Neuronal stem cell (in vitro differentiated cells): Measurements from ENCODE around the gene RGN.
A peak's percentile ranks its signal among the peaks of the same experiment; 100 is the strongest.

ENCODE experiments used
- DNase-seq: peaks from one replicate; pipeline ENCODE4 v3.0.0-alpha.2; 2013; ENCODE audit warnings: low spot score
- H2AFZ ChIP-seq: one replicate; pipeline ENCODE4 v1.6.1; 2013; ENCODE audit warnings: mild to moderate bottlenecking, low read length, inconsistent platforms
- H2AK5ac ChIP-seq: 2 replicates; pipeline ENCODE4 v1.6.1; 2013; ENCODE audit warnings: low read depth, mild to moderate bottlenecking, inconsistent platforms, low read length, moderate library complexity, mixed read lengths
- H2BK120ac ChIP-seq: 2 replicates; pipeline ENCODE4 v1.6.1; 2013; ENCODE audit warnings: low read depth, mild to moderate bottlenecking, inconsistent platforms, low read length, moderate library complexity, mixed read lengths
- H2BK12ac ChIP-seq: one replicate; pipeline ENCODE4 v1.6.1; 2013; ENCODE audit warnings: low read length, inconsistent platforms
- H2BK15ac ChIP-seq: 2 replicates; pipeline ENCODE4 v1.6.1; 2013; ENCODE audit warnings: mild to moderate bottlenecking, low read length, inconsistent platforms, mixed read lengths
- H2BK5ac ChIP-seq: one replicate; pipeline ENCODE4 v1.6.1; 2013; ENCODE audit warnings: inconsistent platforms, mild to moderate bottlenecking, low read length, moderate library complexity
- H3K14ac ChIP-seq: one replicate; pipeline ENCODE4 v1.6.1; 2013; ENCODE audit warnings: low read length, inconsistent platforms
- H3K18ac ChIP-seq: 2 replicates; pipeline ENCODE4 v1.6.1; 2013; ENCODE audit warnings: low read length, inconsistent platforms
- H3K23ac ChIP-seq: 2 replicates; pipeline ENCODE4 v1.6.1; 2013; ENCODE audit warnings: low read depth, mild to moderate bottlenecking, mixed read lengths, low read length, inconsistent platforms; ENCODE audit not compliant: poor library complexity
- H3K27ac ChIP-seq: replicated peaks from 3 replicates; pipeline ENCODE4 v1.5.1; 2013; ENCODE audit warnings: low read length, inconsistent platforms
- H3K27me3 ChIP-seq, 3 experiments: 2 replicates each; pipeline ENCODE4 v1.6.1; 2013; ENCODE audit warnings: low read length in 3 of 3, mild to moderate bottlenecking in 2 of 3, inconsistent platforms in 1 of 3, low read depth in 1 of 3, mixed read lengths in 1 of 3, moderate library complexity in 1 of 3; ENCODE audit not compliant: control insufficient read depth in 3 of 3, insufficient read depth in 3 of 3
- H3K36me3 ChIP-seq, 2 donors: replicated peaks in 1 of 2; 2 replicates each; pipeline ENCODE4 v1.6.1; 2013; ENCODE audit warnings: low read length in 2 of 2; ENCODE audit not compliant: control insufficient read depth in 2 of 2, insufficient read depth in 2 of 2
- H3K4ac ChIP-seq: 2 replicates; pipeline ENCODE4 v1.6.1; 2013; ENCODE audit warnings: inconsistent platforms, mild to moderate bottlenecking, low read length, moderate library complexity
- H3K4me1 ChIP-seq, 2 donors: 1 replicate in 1 of 2; 2 replicates in 1 of 2; pipeline ENCODE4 v1.6.1; 2013; ENCODE audit warnings: low read length in 2 of 2, low read depth in 1 of 2; ENCODE audit not compliant: control insufficient read depth in 2 of 2, insufficient read depth in 1 of 2
- H3K4me2 ChIP-seq: one replicate; pipeline ENCODE4 v1.6.1; 2013; ENCODE audit warnings: mild to moderate bottlenecking, low read length, inconsistent platforms; ENCODE audit not compliant: insufficient read depth, poor library complexity, severe bottlenecking
- H3K4me3 ChIP-seq, 2 donors: 2 replicates each; pipeline ENCODE4 v1.5.1; 2013; ENCODE audit warnings: low read length in 2 of 2, mild to moderate bottlenecking in 2 of 2, inconsistent platforms in 1 of 2, moderate library complexity in 1 of 2
- H3K79me1 ChIP-seq: one replicate; pipeline ENCODE4 v1.6.1; 2013; ENCODE audit warnings: low read depth, mild to moderate bottlenecking, inconsistent platforms, low read length, moderate library complexity
- H3K9ac ChIP-seq: one replicate; pipeline ENCODE4 v1.6.1; 2013; ENCODE audit warnings: mild to moderate bottlenecking, low read depth, low read length, inconsistent platforms; ENCODE audit not compliant: poor library complexity
- H3K9me3 ChIP-seq, 2 donors: replicated peaks in 1 of 2; 2 replicates each; pipeline versions ENCODE3 to v1.6.1; 2013; ENCODE audit warnings: low read length in 2 of 2, mild to moderate bottlenecking in 2 of 2, inconsistent platforms in 1 of 2, low read depth in 1 of 2, mixed read lengths in 1 of 2, moderate library complexity in 1 of 2; ENCODE audit not compliant: control insufficient read depth in 2 of 2, insufficient read depth in 1 of 2
- H4K8ac ChIP-seq: one replicate; pipeline ENCODE4 v1.6.1; 2013; ENCODE audit warnings: low read depth, mild to moderate bottlenecking, inconsistent platforms, low read length, moderate library complexity
- H4K91ac ChIP-seq: one replicate; pipeline ENCODE4 v1.6.1; 2013; ENCODE audit warnings: low read length, low read depth, mild to moderate bottlenecking, inconsistent platforms; ENCODE audit not compliant: poor library complexity
- WGBS, 2 donors: extraction: QIAGEN DNeasy Blood & Tissue Kit; methylation state at CpG; one replicate each; pipeline ENCODE4 v1.1.7; 2013; ENCODE audit warnings: missing lambda C conversion rate in 2 of 2, mixed read lengths in 1 of 2; ENCODE audit not compliant: insufficient read length in 2 of 2, insufficient replicate concordance in 1 of 2; ENCODE audit errors: extremely low coverage in 2 of 2; 5-methylcytosine and 5-hydroxymethylcytosine counted together

The RGN gene

DNA sequence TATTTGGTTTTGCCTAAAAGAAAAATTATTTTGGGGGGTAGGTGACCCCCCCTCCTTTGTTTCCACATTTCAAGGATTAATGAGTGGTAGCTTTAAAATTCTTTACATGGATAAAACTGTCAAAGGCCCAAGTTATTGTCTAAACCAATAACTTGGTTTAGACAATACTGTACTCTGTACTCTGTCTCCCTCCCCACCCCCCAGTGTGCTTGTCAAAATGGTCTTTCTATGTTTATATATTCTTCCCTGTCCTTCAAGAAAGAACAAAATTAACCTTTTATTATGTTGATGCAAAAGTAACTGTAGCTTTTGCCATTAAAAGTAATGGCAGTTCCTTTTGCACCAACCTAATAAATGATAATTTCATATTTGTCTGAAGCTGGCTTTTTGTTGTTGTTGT lies 9.5 kb upstream of the RGN start:
- Histone ChIP-seq H2BK120ac (no peak overlapping the region), H2BK5ac (no peak overlapping the region), H3K18ac (no peak overlapping the region), H3K4me1 (no peaks in the 10 kb centered on the region), H4K91ac (no peak overlapping the region), H3K4me2 (no peak overlapping the region), H3K36me3 (peaks cover 0 to 3% of the 10 kb centered on the region in 2 donors), H3K79me1 (no peaks in the 10 kb centered on the region), H2BK15ac (no peak overlapping the region), H3K23ac (no peak overlapping the region), H3K9ac (no peak overlapping the region), H2BK12ac (no peak overlapping the region), H4K8ac (no peak overlapping the region), H3K27me3 (peaks cover 0 to 10% (median 0%) of the 10 kb centered on the region in 3 experiments), H2AFZ (no peak overlapping the region), H3K4me3 (no peak overlapping the region), H3K27ac (no peak overlapping the region), H3K4ac (no peak overlapping the region), H3K14ac (no peak overlapping the region), H2AK5ac (no peak overlapping the region), H3K9me3 (no peaks in the 10 kb centered on the region)
- DNase-seq, result no peak

DNA sequence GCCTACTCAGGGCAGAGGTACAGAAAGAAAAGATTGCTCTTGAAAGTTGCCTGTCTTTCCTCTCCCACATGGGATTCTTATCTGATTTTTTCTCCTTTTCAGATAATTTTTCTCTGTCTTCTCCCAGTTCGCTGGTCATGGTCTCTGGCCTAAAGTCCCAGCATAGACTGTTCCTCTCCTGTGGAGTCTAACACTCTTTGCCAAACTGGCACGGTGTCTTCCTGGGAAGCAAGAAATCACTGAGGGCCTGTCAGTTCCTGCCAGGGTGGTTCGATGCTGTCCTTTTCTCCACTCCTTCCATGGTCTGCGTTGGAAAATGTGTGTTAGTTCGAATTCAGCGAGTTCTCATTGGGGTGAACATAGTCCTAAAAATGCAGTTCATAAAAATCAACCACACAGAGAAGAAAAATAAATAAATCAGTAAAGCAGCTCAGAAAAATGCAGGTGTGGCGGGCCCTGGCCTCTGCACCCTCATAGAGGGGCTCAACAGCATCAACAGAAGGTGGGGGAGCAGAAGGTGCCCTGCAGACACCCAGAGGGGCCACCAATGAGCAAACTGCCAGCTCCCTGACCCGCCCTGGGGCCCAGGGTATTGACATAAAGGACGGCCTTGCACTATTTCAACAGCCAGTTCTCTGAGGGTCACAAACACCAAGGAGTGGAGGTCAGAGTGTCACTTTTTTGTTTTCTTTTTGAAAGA lies 2.1 kb downstream of the RGN start:
- H2BK12ac ChIP-seq, result no peak overlapping the region
- no peaks in the 10 kb centered on the region for H3K36me3 ChIP-seq
- H3K23ac ChIP-seq, result no peak overlapping the region
- no peak overlapping the region for H3K4me2 ChIP-seq
- no peak overlapping the region for H3K9ac ChIP-seq
- no peak for DNase-seq
- no peak overlapping the region for H4K91ac ChIP-seq
- no peaks in the 10 kb centered on the region for H3K79me1 ChIP-seq
- no peak overlapping the region for H3K27ac ChIP-seq
- H2BK120ac ChIP-seq, result no peak overlapping the region
- H4K8ac ChIP-seq, result no peak overlapping the region
- H2AFZ ChIP-seq, result no peak overlapping the region
- H2AK5ac ChIP-seq, result no peak overlapping the region
- H3K4me3 ChIP-seq, result no peak overlapping the region
- H3K18ac ChIP-seq, result no peak overlapping the region
- no peak overlapping the region for H3K4ac ChIP-seq
- no peak overlapping the region for H2BK15ac ChIP-seq
- no peaks in the 10 kb centered on the region for H3K9me3 ChIP-seq
- peaks cover 0 to 9% (median 0%) of the 10 kb centered on the region in 3 experiments for H3K27me3 ChIP-seq
- no CpG with 5 or more reads among the region's 9 CpGs for WGBS, 2 donors
- no peak overlapping the region for H2BK5ac ChIP-seq
- no peaks in the 10 kb centered on the region for H3K4me1 ChIP-seq
- no peak overlapping the region for H3K14ac ChIP-seq

DNA sequence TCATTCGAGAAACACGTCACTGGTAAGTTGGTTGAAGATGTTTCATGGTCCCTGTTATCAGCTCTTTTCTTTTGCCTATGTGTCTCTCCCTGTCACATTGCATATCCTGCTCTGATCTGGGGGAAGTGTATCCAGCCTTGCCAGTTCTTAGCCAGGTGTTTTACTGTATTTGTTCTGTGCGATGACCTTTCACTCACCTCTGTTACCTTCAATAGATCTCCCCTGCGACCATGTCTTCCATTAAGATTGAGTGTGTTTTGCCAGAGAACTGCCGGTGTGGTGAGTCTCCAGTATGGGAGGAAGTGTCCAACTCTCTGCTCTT lies 2.6 kb downstream of the RGN start:
- Histone ChIP-seq H3K18ac (no peak overlapping the region), H3K14ac (no peak overlapping the region), H4K8ac (no peak overlapping the region), H3K9ac (no peak overlapping the region), H2AFZ (no peak overlapping the region), H3K79me1 (no peaks in the 10 kb centered on the region), H3K27me3 (peaks cover 0 to 9% (median 0%) of the 10 kb centered on the region in 3 experiments), H2BK15ac (no peak overlapping the region), H2AK5ac (no peak overlapping the region), H3K27ac (no peak overlapping the region), H3K4ac (no peak overlapping the region), H2BK5ac (no peak overlapping the region), H3K4me1 (no peaks in the 10 kb centered on the region), H2BK120ac (no peak overlapping the region), H3K9me3 (no peaks in the 10 kb centered on the region), H3K4me2 (no peak overlapping the region), H2BK12ac (no peak overlapping the region), H4K91ac (no peak overlapping the region), H3K36me3 (no peaks in the 10 kb centered on the region), H3K23ac (no peak overlapping the region), H3K4me3 (no peak overlapping the region)
- no CpG with 5 or more reads among the region's 5 CpGs for WGBS, 2 donors
- DNase-seq, result no peak

DNA sequence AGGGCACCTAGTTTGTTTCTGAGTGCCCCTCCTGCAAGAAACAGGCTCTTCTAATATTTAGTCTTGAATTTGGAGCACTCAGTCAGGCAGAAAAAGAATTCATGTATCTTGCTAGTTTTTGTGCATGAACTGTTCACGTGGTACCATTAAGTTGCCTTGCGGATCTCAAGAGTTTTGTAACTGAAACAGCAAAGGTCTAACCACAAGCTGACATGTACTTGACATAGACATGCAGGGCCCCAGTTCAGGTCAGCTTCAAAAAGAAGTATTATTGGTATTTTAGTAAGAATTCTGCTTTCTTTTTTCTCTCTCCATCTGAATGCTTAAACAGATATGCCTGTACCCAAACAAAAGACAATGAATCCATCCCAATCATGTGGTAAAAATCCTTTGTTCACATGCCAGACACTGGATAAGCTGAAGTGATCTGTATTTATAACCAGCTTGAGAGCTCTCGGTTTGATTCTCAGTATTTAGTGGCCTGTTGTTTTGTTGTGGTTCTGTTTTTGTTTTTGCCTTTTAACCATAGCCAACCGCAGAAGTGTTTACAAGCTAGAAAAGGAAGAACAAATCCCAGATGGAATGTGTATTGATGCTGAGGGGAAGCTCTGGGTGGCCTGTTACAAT lies 13.0 kb downstream of the RGN start:
- Histone ChIP-seq H2BK120ac (no peak overlapping the region), H3K4ac (no peak overlapping the region), H3K9ac (no peak overlapping the region), H3K4me1 (no peaks in the 10 kb centered on the region), H3K27ac (no peak overlapping the region), H3K4me2 (no peak overlapping the region), H3K23ac (no peak overlapping the region), H4K8ac (no peak overlapping the region), H3K79me1 (no peaks in the 10 kb centered on the region), H3K4me3 (no peak overlapping the region), H3K27me3 (peaks cover 0 to 17% (median 0%) of the 10 kb centered on the region in 3 experiments), H2AFZ (no peak overlapping the region), H2BK12ac (no peak overlapping the region), H3K14ac (no peak overlapping the region), H3K9me3 (no peaks in the 10 kb centered on the region), H2BK15ac (no peak overlapping the region), H4K91ac (no peak overlapping the region), H3K36me3 (no peaks in the 10 kb centered on the region), H3K18ac (no peak overlapping the region), H2BK5ac (no peak overlapping the region), H2AK5ac (no peak overlapping the region)
- DNase-seq, result peak; percentile 1
- no CpG with 5 or more reads among the region's 4 CpGs for WGBS, 2 donors
